Measurements from ENCODE around the gene DSCAM. TPM values are rescaled to one million over a fixed set of nuclear protein-coding genes. Genes with fewer than 3 reads are reported as not detected.

DSCAM gene
- total RNA-seq, 4 donors from 2014 or later = not detected

- TF ChIP-seq POLR2A (IDR thresholded peaks at IDR 0.05) (no peak), CTCF (IDR thresholded peaks at IDR 0.05) (no peak)
- WGBS, 2 donors = 71 to 79% methylated on average over 18 of the region's 18 CpGs
- intact Hi-C loops (cut with DNase I; ENCODE audit: low total_unique reads) = no loop called here
- no peak overlapping the region for H3K4me3 ChIP-seq (ENCODE audit: low read depth, poor library complexity, severe bottlenecking)
- no peak for DNase-seq (ENCODE audit: low spot score in 2 of 2)
Observed at GRCh38 chr21:40339050-40339449, 507.9 kb downstream of the DSCAM start.

- no peak overlapping the region for H3K4me3 ChIP-seq (ENCODE audit: low read depth, poor library complexity, severe bottlenecking)
- DNase-seq (ENCODE audit: low spot score in 2 of 2) = no peak
- TF ChIP-seq POLR2A (IDR thresholded peaks at IDR 0.05) (no peak), CTCF (IDR thresholded peaks at IDR 0.05) (no peak)
- intact Hi-C loops (cut with DNase I; ENCODE audit: low total_unique reads) = no loop called here
- 85% methylated on average over 13 of the region's 13 CpGs for WGBS, 2 donors
Observed at GRCh38 chr21:40337981-40338380, 509.0 kb downstream of the DSCAM start.

- WGBS, 2 donors = 15 to 21% methylated on average over 5 of the region's 5 CpGs
- intact Hi-C loops (cut with DNase I; ENCODE audit: low total_unique reads) = no loop called here
- no peak for DNase-seq (ENCODE audit: low spot score in 2 of 2)
- H3K4me3 ChIP-seq (ENCODE audit: low read depth, poor library complexity, severe bottlenecking) = no peak overlapping the region
- TF ChIP-seq POLR2A (IDR thresholded peaks at IDR 0.05) (no peak), CTCF (IDR thresholded peaks at IDR 0.05) (no peak)
Observed at GRCh38 chr21:40335704-40336103, 511.3 kb downstream of the DSCAM start.

GRCh38 chr21:40334159-40334558 is 512.8 kb downstream of the DSCAM start:
- 82 to 89% methylated on average over 6 of the region's 6 CpGs for WGBS, 2 donors
- TF ChIP-seq POLR2A (IDR thresholded peaks at IDR 0.05) (no peak), CTCF (IDR thresholded peaks at IDR 0.05) (no peak)
- H3K4me3 ChIP-seq (ENCODE audit: low read depth, poor library complexity, severe bottlenecking) = no peak overlapping the region
- DNase-seq (ENCODE audit: low spot score in 2 of 2) = no peak
- intact Hi-C loops (cut with DNase I; ENCODE audit: low total_unique reads) = no loop called here

GRCh38 chr21:40333731-40334130 is 513.2 kb downstream of the DSCAM start:
- no peak for TF ChIP-seq POLR2A (IDR thresholded peaks at IDR 0.05)
- TF ChIP-seq CTCF (IDR thresholded peaks at IDR 0.05) = no peak
- intact Hi-C loops (cut with DNase I; ENCODE audit: low total_unique reads) = no loop called here
- DNase-seq (ENCODE audit: low spot score in 2 of 2) = no peak
- no peak overlapping the region for H3K4me3 ChIP-seq (ENCODE audit: low read depth, poor library complexity, severe bottlenecking)
- WGBS, 2 donors = 82 to 84% methylated on average over 4 of the region's 4 CpGs

GRCh38 chr21:40331804-40332203 is 515.2 kb downstream of the DSCAM start:
- TF ChIP-seq CTCF (IDR thresholded peaks at IDR 0.05) (no peak), POLR2A (IDR thresholded peaks at IDR 0.05) (no peak)
- no peak for DNase-seq (ENCODE audit: low spot score in 2 of 2)
- no peak overlapping the region for H3K4me3 ChIP-seq (ENCODE audit: low read depth, poor library complexity, severe bottlenecking)
- intact Hi-C loops (cut with DNase I; ENCODE audit: low total_unique reads) = no loop called here
- 83 to 89% methylated on average over 3 of the region's 3 CpGs for WGBS, 2 donors
